ENCODE data around the gene BMX. TPM values are rescaled to one million over a fixed set of nuclear protein-coding genes. Genes with fewer than 3 reads are reported as not detected.
A peak's percentile ranks its signal among the peaks of the same experiment; 100 is the strongest.

BMX gene
- total and polyA plus RNA-seq, 8 donors, result 1.5 to 5.8 (median 2.5) TPM

DNA sequence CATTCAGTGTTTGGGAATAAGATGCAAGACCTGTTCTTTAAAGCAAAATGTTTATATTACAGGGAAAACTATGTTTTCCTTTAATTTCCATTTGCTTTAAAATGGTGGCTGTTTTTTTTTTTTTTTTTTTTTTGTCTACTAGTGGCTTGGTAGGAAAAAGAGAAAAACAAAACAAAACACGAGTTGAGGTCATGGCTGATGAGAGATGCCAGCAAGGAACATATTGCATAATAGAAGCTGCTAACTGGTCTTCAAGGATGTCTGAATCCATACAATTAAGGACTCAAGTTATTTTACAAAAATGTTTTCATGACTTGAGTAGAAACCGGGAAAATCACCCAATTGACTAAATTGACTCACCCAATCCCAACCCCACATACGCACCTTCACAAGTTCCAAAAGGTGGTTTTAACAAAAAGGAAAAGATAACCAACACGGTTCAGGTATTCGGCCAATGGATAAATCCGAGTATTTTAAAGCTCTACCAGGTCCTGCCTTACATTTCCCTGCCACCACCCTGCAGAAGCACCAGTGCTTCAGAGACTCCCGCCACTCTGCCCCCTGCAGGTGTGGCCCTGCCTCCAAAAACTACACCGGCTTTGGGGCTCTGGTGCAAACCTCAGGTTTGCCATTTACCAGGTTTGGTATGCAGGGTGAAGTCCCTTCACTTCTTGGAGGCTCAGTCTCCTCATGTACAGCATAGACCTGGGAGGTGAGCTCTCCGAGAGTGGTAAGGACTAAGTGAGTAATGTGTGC, 34.5 kb upstream of the BMX start:
- no peaks in the 10 kb centered on the region for H3K9me3 ChIP-seq
- intact Hi-C loops (cut with DNase I), result loop anchor here in 1 of 2 donors (5.0 kb wide), 1 partner anchor 119 kb away; no protein-coding TSS in a partner anchor
- TF ChIP-seq, protein P1, sequence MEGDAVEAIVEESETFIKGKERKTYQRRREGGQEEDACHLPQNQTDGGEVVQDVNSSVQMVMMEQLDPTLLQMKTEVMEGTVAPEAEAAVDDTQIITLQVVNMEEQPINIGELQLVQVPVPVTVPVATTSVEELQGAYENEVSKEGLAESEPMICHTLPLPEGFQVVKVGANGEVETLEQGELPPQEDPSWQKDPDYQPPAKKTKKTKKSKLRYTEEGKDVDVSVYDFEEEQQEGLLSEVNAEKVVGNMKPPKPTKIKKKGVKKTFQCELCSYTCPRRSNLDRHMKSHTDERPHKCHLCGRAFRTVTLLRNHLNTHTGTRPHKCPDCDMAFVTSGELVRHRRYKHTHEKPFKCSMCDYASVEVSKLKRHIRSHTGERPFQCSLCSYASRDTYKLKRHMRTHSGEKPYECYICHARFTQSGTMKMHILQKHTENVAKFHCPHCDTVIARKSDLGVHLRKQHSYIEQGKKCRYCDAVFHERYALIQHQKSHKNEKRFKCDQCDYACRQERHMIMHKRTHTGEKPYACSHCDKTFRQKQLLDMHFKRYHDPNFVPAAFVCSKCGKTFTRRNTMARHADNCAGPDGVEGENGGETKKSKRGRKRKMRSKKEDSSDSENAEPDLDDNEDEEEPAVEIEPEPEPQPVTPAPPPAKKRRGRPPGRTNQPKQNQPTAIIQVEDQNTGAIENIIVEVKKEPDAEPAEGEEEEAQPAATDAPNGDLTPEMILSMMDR (IDR thresholded peaks at IDR 0.05), result no peak
- H3K36me3 ChIP-seq, result no peaks in the 10 kb centered on the region
- peaks cover 0 to 17% of the 10 kb centered on the region in 2 donors for H3K27me3 ChIP-seq
- H3K4me3 ChIP-seq, result no peak overlapping the region
- no peak overlapping the region for H3K27ac ChIP-seq
- peak; percentile 15 for ATAC-seq
- DNase-seq, result no peak
- peaks cover 0 to 4% of the 10 kb centered on the region in 2 donors for H3K4me1 ChIP-seq

DNA sequence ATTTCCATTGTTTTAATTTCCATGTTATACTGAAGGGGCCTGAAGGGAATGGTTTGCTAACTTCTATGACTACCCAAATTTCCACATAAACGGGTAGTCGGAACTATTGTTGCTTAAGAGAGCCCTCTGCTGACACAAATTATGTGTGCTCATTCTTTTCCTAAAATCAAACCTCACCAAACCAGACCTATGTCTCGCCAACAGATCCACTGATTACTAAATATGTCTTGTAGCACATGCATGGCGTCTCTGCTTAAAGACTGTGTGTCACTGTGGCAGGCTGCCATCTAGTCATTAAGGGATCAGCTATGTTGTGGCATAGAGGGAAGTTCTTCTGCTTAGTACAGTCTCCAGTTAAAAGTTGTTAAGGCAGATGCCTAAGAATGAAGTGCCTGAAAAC, 32.6 kb upstream of the BMX start:
- no peak overlapping the region for H3K4me3 ChIP-seq
- DNase-seq (peak in 2 of 4 donors; percentile 47 to 63), ATAC-seq (peak; percentile 67)
- H3K27me3 ChIP-seq, result peaks cover 0 to 16% of the 10 kb centered on the region in 2 donors
- no peaks in the 10 kb centered on the region for H3K9me3 ChIP-seq
- peaks cover 0 to 4% of the 10 kb centered on the region in 2 donors for H3K4me1 ChIP-seq
- TF ChIP-seq, protein P1 (IDR thresholded peaks at IDR 0.05), result peak in 1 of 2 donors; percentile 40
- intact Hi-C loops (cut with DNase I), result loop anchor here in 1 of 2 donors (5.0 kb wide), 1 partner anchor 121 kb away; no protein-coding TSS in a partner anchor
- H3K27ac ChIP-seq, result no peak overlapping the region
- no peaks in the 10 kb centered on the region for H3K36me3 ChIP-seq

DNA sequence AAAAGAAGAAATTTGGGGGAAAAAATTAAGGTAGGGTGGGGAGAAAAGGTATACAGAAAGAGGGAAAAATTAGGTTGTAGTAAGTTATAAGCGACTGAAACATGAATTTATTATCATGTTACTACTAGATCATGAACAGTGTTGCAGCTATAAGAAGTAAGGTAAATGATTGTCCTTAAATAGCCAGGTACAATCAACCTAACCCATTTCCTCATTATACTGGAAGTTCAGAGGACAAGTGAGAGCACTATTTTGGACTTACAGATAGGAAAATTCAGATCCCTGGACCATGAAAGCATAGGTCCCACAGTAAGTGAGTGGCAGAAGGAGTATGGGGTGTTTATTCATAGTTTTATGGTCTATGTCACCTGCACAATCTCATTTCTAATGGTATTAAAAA, 31.0 kb upstream of the BMX start:
- intact Hi-C loops (cut with DNase I), result loop anchor here in 1 of 2 donors (5.0 kb wide), 1 partner anchor 122 kb away; no protein-coding TSS in a partner anchor
- Histone ChIP-seq H3K27me3 (peaks cover 0 to 6% of the 10 kb centered on the region in 2 donors), H3K9me3 (no peaks in the 10 kb centered on the region), H3K4me3 (no peak overlapping the region), H3K27ac (no peak overlapping the region), H3K36me3 (no peaks in the 10 kb centered on the region), H3K4me1 (peaks cover 0 to 4% of the 10 kb centered on the region in 2 donors)
- no peak for ATAC-seq
- no peak for DNase-seq
- TF ChIP-seq, protein P1 (IDR thresholded peaks at IDR 0.05), result no peak

DNA sequence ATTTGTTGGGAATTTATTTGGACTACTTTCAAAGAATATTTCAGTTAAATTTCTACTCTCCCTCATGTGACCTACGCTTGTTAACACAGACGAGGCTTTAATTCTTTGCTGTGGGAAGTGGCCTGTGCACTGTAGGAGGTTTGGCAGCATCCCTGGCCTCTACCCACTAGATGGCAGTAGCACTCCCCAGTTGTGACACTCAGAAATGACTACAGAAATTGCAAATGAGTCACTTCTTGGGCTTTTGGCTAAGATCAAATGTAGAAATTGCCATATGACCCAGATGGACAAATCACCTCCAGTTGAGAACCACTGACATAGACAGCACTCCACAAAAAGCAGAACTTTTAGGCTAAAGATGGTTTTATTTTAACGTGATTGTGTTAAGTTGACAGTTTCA, 29.6 kb upstream of the BMX start:
- DNase-seq, result peak in 3 of 4 donors; percentile 54 to 61 (median 54)
- ATAC-seq, result peak; percentile 88
- intact Hi-C loops (cut with DNase I), result no loop called here

GRCh38 chrX:15472531-15472930, 28.1 kb upstream of the BMX start:
- Histone ChIP-seq H3K27me3 (no peaks in the 10 kb centered on the region), H3K36me3 (no peaks in the 10 kb centered on the region), H3K27ac (no peak overlapping the region), H3K4me1 (no peaks in the 10 kb centered on the region), H3K9me3 (no peaks in the 10 kb centered on the region), H3K4me3 (no peak overlapping the region)
- TF ChIP-seq, protein P1 (IDR thresholded peaks at IDR 0.05), result no peak
- peak; percentile 19 for ATAC-seq
- DNase-seq, result no peak
- intact Hi-C loops (cut with DNase I), result no loop called here

More for the DNA sequence above, 29.6 kb upstream of the BMX start:
- no peaks in the 10 kb centered on the region for H3K36me3 ChIP-seq
- H3K9me3 ChIP-seq, result no peaks in the 10 kb centered on the region
- no peak overlapping the region for H3K27ac ChIP-seq
- TF ChIP-seq, protein P1 (IDR thresholded peaks at IDR 0.05), result peak; percentile 72 to 73
- no peaks in the 10 kb centered on the region for H3K27me3 ChIP-seq
- H3K4me1 ChIP-seq, result no peaks in the 10 kb centered on the region
- no peak overlapping the region for H3K4me3 ChIP-seq

Measured in left lung (tissue), 10 donors.